Mammary epithelial cell (primary cell): ENCODE results near the gene SPZ1.

Source experiments
- EZH2 ChIP-seq: IDR thresholded peaks from 2 replicates; pipeline ENCODE4 v1.6.1; 2012; ENCODE audit warnings: low read length, inconsistent platforms, borderline replicate concordance
- TF ChIP-seq, protein P1 (sequence below), 2 donors: IDR thresholded peaks in 1 of 2; conservative IDR thresholded peaks in 1 of 2; 2 replicates each; pipeline ENCODE4 v1.5.1; 2011 to 2012; ENCODE audit warnings: inconsistent platforms in 2 of 2, low read length in 2 of 2, mild to moderate bottlenecking in 2 of 2, control low read depth in 1 of 2, low read depth in 1 of 2; ENCODE audit not compliant: insufficient read depth in 1 of 2; ENCODE audit errors: extremely low read depth in 1 of 2

DNA sequence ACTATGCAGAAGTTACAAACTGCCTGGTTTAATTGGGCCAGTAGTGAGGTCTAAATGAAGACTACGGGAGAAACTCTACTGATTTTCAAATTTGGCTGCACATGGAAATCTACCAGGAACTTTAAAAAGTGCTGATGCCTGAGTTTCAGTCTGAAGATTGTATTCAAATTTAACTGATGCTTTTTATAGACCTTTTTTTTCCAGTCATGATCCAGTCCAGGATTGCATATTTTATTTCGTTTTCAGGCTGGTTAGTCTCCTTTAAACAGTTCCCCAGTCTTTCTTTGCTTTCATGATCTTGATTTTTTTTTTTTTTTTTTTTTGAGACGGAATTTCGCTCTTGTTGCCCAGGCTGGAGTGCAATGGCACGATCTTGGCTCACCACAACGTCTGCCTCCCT lies 23.7 kb upstream of the SPZ1 start:
- TF ChIP-seq, protein P1, sequence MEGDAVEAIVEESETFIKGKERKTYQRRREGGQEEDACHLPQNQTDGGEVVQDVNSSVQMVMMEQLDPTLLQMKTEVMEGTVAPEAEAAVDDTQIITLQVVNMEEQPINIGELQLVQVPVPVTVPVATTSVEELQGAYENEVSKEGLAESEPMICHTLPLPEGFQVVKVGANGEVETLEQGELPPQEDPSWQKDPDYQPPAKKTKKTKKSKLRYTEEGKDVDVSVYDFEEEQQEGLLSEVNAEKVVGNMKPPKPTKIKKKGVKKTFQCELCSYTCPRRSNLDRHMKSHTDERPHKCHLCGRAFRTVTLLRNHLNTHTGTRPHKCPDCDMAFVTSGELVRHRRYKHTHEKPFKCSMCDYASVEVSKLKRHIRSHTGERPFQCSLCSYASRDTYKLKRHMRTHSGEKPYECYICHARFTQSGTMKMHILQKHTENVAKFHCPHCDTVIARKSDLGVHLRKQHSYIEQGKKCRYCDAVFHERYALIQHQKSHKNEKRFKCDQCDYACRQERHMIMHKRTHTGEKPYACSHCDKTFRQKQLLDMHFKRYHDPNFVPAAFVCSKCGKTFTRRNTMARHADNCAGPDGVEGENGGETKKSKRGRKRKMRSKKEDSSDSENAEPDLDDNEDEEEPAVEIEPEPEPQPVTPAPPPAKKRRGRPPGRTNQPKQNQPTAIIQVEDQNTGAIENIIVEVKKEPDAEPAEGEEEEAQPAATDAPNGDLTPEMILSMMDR (conservative IDR thresholded peaks at IDR 0.05 in 1 of 2, IDR thresholded peaks at IDR 0.05 in 1 of 2; ENCODE audit: extremely low read depth in 1 of 2, insufficient read depth in 1 of 2, low read depth in 1 of 2, low read length in 2 of 2): no peak
- no peak for TF ChIP-seq EZH2
